Keratinocyte (primary cell): Measurements from ENCODE around the gene ITGB1BP1. TPM values are rescaled to one million over a fixed set of nuclear protein-coding genes. Genes with fewer than 3 reads are reported as not detected.

Experiments used
- DNase-seq: peaks from one replicate; pipeline ENCODE4 v3.0.0-alpha.2; 2011; ENCODE audit warnings: low read depth, missing footprints, low spot score
- FAIRE-seq: peaks from 2 replicates; lab custom pipeline; 2011; peaks lifted over from hg19 to GRCh38; lab: Jason Lieb, UNC
- H2AFZ ChIP-seq: 2 replicates; pipeline ENCODE4 v1.6.0; 2012; ENCODE audit warnings: low read length, control low read depth, inconsistent platforms; ENCODE audit not compliant: control insufficient read depth
- H3K27ac ChIP-seq: 2 replicates; pipeline ENCODE4 v1.5.1; 2011; ENCODE audit warnings: low read length; ENCODE audit not compliant: control insufficient read depth, insufficient read depth
- H3K27me3 ChIP-seq: 3 replicates; pipeline ENCODE4 v1.6.0; 2011; ENCODE audit warnings: low read length; ENCODE audit not compliant: control insufficient read depth, insufficient read depth; ENCODE audit errors: extremely low read depth
- H3K36me3 ChIP-seq, 2 experiments: 2 replicates in 1 of 2; 3 replicates in 1 of 2; pipeline ENCODE4 v1.5.1; 2011; ENCODE audit warnings: low read length in 2 of 2, mild to moderate bottlenecking in 1 of 2; ENCODE audit not compliant: control insufficient read depth in 2 of 2, insufficient read depth in 2 of 2; ENCODE audit errors: extremely low read depth in 1 of 2
- H3K4me1 ChIP-seq: 3 replicates; pipeline ENCODE4 v1.5.1; 2011; ENCODE audit warnings: low read length; ENCODE audit not compliant: control insufficient read depth, insufficient read depth; ENCODE audit errors: extremely low read depth
- H3K4me2 ChIP-seq: 3 replicates; pipeline ENCODE4 v1.6.0; 2011; ENCODE audit warnings: low read depth, low read length; ENCODE audit not compliant: control insufficient read depth, insufficient read depth; ENCODE audit errors: extremely low read depth
- H3K4me3 ChIP-seq, 3 experiments: fragments of 200-600 bp in 1 of 3; sonication (generic) in 1 of 3; 2 replicates in 2 of 3; 3 replicates in 1 of 3; pipeline ENCODE4 v1.5.1; 2011 to 2016; ENCODE audit warnings: low read length in 3 of 3, mild to moderate bottlenecking in 3 of 3, control low read depth in 2 of 3, inconsistent platforms in 1 of 3, low read depth in 1 of 3, mixed read lengths in 1 of 3, mixed run types in 1 of 3, moderate library complexity in 1 of 3; ENCODE audit not compliant: control insufficient read depth in 2 of 3, insufficient read depth in 2 of 3; ENCODE audit errors: extremely low read depth in 1 of 3
- H3K79me2 ChIP-seq: 2 replicates; pipeline ENCODE4 v1.6.0; 2012; ENCODE audit warnings: low read length; ENCODE audit not compliant: control insufficient read depth, insufficient read depth
- H3K9ac ChIP-seq: 3 replicates; pipeline ENCODE4 v1.6.0; 2011; ENCODE audit warnings: low read length; ENCODE audit not compliant: control insufficient read depth, insufficient read depth; ENCODE audit errors: extremely low read depth
- H3K9me1 ChIP-seq: 3 replicates; pipeline ENCODE4 v1.6.0; 2011; ENCODE audit warnings: low read length; ENCODE audit not compliant: control insufficient read depth, insufficient read depth; ENCODE audit errors: extremely low read depth
- H3K9me3 ChIP-seq: 2 replicates; pipeline ENCODE4 v1.5.1; 2012; ENCODE audit warnings: low read depth, low read length; ENCODE audit not compliant: control insufficient read depth
- H4K20me1 ChIP-seq: 3 replicates; pipeline ENCODE4 v1.6.0; 2011; ENCODE audit warnings: low read length; ENCODE audit not compliant: control insufficient read depth, insufficient read depth; ENCODE audit errors: extremely low read depth
- CTCF ChIP-seq, 3 experiments: IDR thresholded peaks in 1 of 3; conservative IDR thresholded peaks in 1 of 3; optimal IDR thresholded peaks in 1 of 3; 2 replicates in 2 of 3; 3 replicates in 1 of 3; pipeline versions ENCODE3 to v1.5.1; 2011; ENCODE audit warnings: low read length in 3 of 3, mild to moderate bottlenecking in 3 of 3, moderate library complexity in 2 of 3, control low read depth in 1 of 3, inconsistent platforms in 1 of 3; ENCODE audit not compliant: insufficient read depth in 2 of 3; ENCODE audit errors: extremely low read depth in 1 of 3
- EZH2 ChIP-seq: IDR thresholded peaks from one replicate; pipeline ENCODE4 v1.6.1; 2012; ENCODE audit warnings: inconsistent platforms, mild to moderate bottlenecking, low read length, moderate library complexity
- dilution Hi-C: fragments of 300-500 bp; cut with MboI; formaldehyde crosslinking; loops from one replicate; pipeline ENCODE4 v1.7.0; 2020; ENCODE audit warnings: low sequenced_read_pairs; ENCODE audit not compliant: extremely low pct_ligation_motif_present
- polyA plus RNA-seq, 5 experiments: library from polyadenylated mRNA; depleted of rRNA in 3 of 5; stranded (reverse) in 3 of 5; stranded (forward) in 1 of 5; unstranded in 1 of 5; fragments of >200 nt; gene quantifications; 1 replicate in 1 of 5; 2 replicates in 3 of 5; 3 replicates in 1 of 5; pipeline versions ENCODE4 v1.2.1 to v1.2.3, GENCODE V29; 2011 to 2012; ENCODE audit warnings: missing spikeins in 2 of 5, low read depth in 1 of 5, low replicate concordance in 1 of 5

The ITGB1BP1 gene
- polyA plus RNA-seq, 1 donor (not counting 4 experiments of a cell fraction or from before 2014, with no cell fraction given), result 169 TPM

- peaks cover 21% of the 10 kb centered on the region for H3K4me1 ChIP-seq
- no peak overlapping the region for H3K27ac ChIP-seq
- TF ChIP-seq EZH2, result no peak
- TF ChIP-seq CTCF (optimal IDR thresholded peaks at IDR 0.05 in 1 of 3, IDR thresholded peaks at IDR 0.05 in 1 of 3, conservative IDR thresholded peaks at IDR 0.05 in 1 of 3; ENCODE audit: extremely low read depth in 1 of 3, insufficient read depth in 2 of 3, low read length in 3 of 3), result no peak
- H3K4me3 ChIP-seq, result no peak overlapping the region
- no peak overlapping the region for H3K9ac ChIP-seq
- FAIRE-seq (no peak), DNase-seq (no peak)
- peaks cover 5% of the 10 kb centered on the region for H3K9me1 ChIP-seq
- dilution Hi-C loops, result no loop called here
- peaks cover 5 to 26% of the 10 kb centered on the region in 2 experiments for H3K36me3 ChIP-seq
- no peak overlapping the region for H2AFZ ChIP-seq
- H3K9me3 ChIP-seq, result no peaks in the 10 kb centered on the region
- peaks cover 62% of the 10 kb centered on the region for H3K79me2 ChIP-seq
- no peaks in the 10 kb centered on the region for H3K27me3 ChIP-seq
- peaks cover 2% of the 10 kb centered on the region for H4K20me1 ChIP-seq
- no peak overlapping the region for H3K4me2 ChIP-seq
Observed at GRCh38 chr2:9417725-9418124, 5.6 kb downstream of the ITGB1BP1 start.

GRCh38 chr2:9416962-9417316 is 6.4 kb downstream of the ITGB1BP1 start:
- no peak overlapping the region for H3K4me2 ChIP-seq
- no peaks in the 10 kb centered on the region for H3K9me3 ChIP-seq
- no peak overlapping the region for H3K27ac ChIP-seq
- TF ChIP-seq EZH2, result no peak
- no peak for TF ChIP-seq CTCF (optimal IDR thresholded peaks at IDR 0.05 in 1 of 3, IDR thresholded peaks at IDR 0.05 in 1 of 3, conservative IDR thresholded peaks at IDR 0.05 in 1 of 3; ENCODE audit: extremely low read depth in 1 of 3, insufficient read depth in 2 of 3, low read length in 3 of 3)
- H3K9ac ChIP-seq, result no peak overlapping the region
- H3K79me2 ChIP-seq, result peaks cover 54% of the 10 kb centered on the region
- peaks cover 1% of the 10 kb centered on the region for H4K20me1 ChIP-seq
- no peak overlapping the region for H2AFZ ChIP-seq
- dilution Hi-C loops, result no loop called here
- H3K4me1 ChIP-seq, result peaks cover 16% of the 10 kb centered on the region
- FAIRE-seq, result no peak
- peaks cover 7 to 29% of the 10 kb centered on the region in 2 experiments for H3K36me3 ChIP-seq
- H3K9me1 ChIP-seq, result peaks cover 5% of the 10 kb centered on the region
- H3K27me3 ChIP-seq, result no peaks in the 10 kb centered on the region
- DNase-seq, result no peak
- H3K4me3 ChIP-seq, result no peak overlapping the region
